PC-9 (cell line): ENCODE results near the gene CST7.

Source experiments
- CTCF ChIP-seq: fragments of 200-600 bp; sonication (generic); conservative IDR thresholded peaks from 2 replicates; pipeline ENCODE4 v1.6.1; 2017; ENCODE audit warnings: mixed run types, antibody characterized with exemption, mild to moderate bottlenecking, moderate library complexity
- EZH2 ChIP-seq: fragments of 200-600 bp; sonication (generic); IDR thresholded peaks from 2 replicates; pipeline ENCODE4 v1.8.0; 2017; ENCODE audit warnings: antibody characterized with exemption, low read depth

- no peak for TF ChIP-seq CTCF
- no peak for TF ChIP-seq EZH2
These were observed 10.7 kb downstream of the CST7 start for GRCh38 chr20:24959591-24960301.
